HK-2 (cell line): ENCODE data around the gene POU2F2.

Source experiments
- DNase-seq: peaks from one replicate; pipeline ENCODE4 v3.0.0-alpha.2; 2018; ENCODE audit not compliant: unreplicated experiment

The POU2F2 gene

DNA sequence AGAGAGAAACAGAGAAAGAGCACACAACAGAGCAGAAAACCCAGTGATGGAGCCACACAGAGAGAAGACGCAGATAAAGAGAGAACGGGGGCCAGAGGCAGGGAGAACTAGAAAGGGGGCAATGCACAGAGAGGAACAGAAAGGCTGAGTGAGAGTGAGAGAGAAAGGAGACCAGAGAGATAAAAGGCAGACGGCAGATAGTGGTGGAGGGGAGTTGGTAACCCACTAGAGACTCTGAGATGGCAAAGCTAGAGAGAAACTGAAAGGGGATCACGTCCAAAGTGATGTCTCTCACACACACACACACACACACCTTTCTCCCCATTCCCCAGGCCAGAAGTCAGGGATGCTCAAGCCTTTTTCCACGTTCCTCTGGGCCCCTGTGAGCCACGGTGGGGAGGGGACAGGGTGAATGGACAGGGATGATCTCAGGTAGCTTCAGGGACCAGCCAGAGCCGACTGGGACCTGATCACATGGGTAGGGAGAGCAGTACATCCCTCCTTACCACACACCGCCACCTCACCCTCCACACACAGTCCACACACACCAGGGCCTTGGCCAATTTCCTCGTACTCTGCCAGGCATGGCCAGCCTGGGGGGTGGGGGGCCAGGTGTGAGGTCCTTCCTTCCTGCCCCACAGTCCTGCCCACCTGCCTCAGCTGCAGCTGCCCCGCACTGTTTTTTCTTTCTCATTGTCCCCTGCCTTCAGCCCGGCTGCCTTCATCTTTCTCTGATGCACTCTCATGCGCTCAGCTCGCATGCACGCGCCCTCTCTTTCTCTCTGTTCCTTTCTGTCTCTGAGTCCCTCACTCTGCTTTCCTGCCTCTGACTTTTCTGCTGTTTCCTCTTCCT is 22.5 kb upstream of the POU2F2 start:
- no peak for DNase-seq

DNA sequence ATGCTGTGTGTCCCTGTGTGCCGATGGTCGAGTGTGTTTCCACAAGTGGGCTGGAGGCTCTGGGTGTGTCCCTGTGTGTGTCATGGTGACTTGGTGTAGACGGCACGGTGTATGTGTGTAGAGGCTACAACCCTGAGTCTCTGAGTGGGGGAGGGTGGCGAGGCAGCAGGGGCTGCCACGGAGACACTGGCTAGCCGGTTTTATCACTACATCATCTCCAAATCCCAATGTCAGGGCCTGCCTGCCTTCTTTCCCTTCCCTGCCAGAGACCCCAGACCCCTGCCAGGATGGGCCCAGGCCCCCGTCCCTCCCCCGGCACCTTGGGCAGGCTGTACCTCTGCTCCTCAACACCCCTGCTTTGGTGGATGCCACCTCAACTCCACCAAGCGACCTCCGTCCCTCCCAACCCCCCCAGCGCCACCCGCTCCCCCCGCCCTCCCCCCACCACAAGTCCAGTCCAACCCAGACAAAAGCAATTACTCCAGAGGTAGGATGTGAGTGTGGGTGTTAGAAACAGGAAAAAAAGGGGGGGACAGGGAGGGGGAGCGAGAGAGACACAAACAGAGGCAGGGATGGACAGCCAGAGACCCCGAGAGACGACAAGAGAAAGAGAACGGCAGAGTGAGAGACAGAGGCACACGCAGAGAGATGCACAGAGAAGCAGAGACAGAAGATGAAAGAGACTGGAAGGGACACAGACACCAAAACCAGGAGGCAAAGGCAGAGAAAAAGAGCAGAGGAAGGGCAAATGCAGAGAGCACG is 21.6 kb upstream of the POU2F2 start:
- DNase-seq, result no peak

DNA sequence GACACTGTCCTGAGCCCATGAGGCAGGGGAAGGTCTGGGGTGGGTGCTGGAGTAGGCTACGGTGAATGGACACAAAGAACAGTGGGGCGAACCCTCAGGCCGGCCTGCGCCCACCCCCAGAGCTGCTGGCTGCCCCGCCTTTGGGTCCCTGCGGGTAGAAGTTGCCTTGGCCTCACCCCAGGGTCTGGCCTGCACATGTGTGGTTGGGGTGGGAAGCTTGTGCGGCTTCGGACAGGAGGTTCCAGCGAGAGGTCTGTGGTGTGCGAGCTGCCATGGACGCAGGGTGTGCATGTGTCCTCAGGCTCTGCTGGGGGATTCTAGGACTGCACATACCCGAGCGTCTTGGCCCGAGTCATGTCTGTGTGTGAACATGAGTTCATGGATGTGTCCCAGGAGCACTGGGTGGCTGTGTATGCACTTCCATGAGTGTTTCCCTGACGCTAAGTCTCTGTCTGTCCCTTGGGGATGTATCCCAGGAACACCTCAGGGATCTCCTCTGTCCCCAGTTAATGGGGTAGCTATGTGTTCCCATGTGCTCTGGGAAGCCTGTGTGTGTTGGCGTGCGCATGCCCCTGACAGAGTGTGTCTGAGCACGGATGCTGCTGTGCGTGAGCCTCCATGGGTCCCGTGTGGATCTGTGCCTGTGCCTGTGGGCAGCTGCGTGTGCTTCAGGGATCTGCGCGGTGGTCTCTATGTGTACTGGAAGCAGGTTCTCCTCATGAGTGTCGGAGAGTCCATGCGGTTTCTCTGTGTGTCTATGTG is 20.8 kb upstream of the POU2F2 start:
- DNase-seq, result no peak

DNA sequence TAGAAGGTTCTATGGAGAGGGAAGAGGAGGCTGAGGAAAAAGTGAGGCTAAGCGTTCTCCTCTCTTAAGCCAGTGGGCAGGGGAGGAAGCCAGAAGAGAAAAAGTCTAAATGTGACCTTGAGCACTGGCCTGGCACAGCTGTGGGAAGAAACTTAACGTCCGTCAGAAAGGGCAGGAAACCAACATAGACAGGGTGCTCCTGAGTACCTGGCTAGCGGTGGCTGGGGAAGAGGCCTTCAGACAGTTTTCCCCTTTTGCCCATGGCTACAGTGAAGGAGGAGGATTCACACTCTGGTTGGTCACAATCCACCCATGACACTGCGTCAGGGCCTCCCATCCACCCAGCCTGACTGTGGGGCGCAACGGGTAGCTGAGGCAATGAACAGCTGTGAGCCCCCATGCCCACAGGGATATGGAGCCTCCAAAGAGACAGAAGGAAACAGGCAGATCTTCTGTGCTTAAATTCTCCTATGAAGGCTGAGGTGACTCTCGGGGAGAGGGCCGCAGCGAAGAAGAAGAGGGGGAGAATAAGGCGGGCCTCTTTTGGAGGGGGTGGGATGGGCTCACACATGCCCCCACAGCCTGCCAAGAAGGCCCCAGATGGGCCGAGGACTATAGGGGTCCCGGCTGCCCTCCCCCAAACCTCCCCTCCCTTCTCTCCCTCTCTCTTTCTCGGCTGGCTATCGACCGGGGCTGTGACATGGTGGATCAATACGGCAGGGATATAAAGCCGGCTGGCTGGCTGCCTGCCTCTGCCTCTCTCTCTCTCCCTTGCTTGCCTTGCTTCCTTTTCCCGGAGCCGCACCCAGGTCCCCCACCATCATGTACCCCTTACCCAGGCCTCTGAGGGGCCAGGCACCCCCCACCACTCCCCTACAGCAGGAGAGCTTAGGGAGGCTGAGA is 19.8 kb upstream of the POU2F2 start:
- no peak for DNase-seq

DNA sequence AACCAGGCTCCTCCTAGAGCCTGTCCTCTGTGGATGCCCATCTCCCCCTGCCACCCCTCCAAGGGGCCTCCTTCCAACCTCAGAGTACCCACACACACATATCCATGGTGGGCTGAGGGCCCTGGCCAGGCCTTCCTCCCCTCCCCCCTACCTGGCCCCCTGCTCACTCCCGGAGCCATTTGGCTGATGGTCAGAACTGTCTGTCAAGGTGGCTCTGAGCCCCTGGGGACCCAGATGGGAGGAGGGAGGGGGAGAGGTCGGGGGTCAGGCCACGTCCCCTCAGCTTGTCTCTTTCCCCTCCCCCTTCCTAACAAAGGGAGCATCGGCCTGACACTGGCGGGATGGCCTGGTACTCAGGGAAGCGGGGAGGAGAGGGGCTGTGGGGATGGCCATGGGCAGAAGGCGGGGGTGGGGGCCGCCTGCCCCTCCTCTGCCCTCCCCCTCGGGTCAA is 18.7 kb upstream of the POU2F2 start:
- no peak for DNase-seq

DNA sequence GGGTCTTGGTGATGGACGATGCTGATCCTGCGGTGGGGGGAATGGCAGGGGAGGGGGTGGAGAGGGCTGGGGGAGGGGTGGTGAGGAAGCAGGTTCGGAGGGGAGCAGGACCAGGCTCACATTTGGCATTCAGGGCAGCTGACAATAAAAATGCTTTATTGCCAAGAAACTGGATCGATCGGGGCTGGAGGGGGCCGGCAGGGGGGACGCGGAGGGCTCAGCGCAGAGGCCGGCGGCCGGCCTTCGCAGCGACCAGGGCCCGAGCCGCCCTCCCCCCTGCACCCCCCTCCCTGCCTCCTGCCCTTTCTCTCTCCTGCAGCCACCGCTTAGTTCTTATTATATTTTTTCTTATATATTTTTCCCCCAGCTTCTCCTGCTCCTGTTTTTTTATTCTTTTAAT is 18.1 kb upstream of the POU2F2 start:
- DNase-seq, result no peak

DNA sequence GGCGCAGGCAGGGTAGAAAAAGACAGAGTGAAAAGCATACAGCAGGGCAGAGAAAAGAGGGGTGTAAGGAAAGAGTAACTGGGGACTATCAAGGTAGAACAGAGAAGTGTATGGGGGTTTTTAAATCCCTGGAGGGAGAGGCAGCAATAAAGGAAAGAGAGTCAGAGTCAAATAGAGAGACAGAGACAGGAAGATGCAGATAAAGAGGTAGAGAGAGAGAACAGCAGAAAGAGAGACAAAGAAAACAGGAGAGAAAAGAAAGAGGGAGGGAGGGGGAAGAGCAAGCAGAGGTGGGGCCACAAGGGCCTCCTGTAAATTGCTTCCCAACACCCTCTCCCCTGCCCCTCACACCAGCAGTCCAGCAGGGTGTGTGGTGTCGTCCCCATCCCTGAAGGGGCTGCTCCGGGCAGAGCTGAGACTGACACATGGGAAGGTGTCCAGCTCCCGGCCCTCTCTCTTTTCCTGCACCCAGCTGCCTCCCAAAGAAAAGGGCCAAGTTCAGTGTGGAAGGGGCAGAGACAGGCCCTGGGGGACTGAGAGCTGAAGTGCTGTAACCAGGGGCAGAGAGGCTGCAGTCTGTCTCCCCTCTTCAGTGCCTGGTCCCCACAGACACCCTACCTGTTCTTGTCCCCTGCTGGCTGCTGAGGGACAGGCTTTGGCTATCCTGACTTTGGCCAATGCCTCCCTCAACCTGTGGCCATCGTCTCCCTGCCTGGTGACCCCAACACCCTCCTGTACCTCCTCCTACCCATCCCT is 17.4 kb upstream of the POU2F2 start:
- no peak for DNase-seq

DNA sequence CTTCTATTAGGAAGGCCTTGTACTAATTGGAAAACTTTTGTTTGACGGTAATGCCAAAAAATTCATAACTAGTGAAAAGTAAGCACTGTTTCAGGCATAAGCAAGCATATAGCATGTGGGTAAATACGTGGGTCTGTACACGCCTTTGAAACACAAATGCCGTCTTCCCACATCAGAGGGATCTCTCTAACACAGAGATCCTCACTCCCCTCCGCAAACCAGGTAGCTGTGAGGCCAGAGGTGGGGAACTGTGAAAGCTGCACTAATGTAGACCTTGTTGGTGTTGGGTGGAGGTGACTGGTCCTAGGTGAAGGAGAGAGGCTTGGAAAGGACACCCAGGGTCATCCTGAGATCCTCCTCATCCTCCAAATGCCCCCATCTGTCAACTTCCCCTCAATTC is 16.0 kb upstream of the POU2F2 start:
- no peak for DNase-seq

DNA sequence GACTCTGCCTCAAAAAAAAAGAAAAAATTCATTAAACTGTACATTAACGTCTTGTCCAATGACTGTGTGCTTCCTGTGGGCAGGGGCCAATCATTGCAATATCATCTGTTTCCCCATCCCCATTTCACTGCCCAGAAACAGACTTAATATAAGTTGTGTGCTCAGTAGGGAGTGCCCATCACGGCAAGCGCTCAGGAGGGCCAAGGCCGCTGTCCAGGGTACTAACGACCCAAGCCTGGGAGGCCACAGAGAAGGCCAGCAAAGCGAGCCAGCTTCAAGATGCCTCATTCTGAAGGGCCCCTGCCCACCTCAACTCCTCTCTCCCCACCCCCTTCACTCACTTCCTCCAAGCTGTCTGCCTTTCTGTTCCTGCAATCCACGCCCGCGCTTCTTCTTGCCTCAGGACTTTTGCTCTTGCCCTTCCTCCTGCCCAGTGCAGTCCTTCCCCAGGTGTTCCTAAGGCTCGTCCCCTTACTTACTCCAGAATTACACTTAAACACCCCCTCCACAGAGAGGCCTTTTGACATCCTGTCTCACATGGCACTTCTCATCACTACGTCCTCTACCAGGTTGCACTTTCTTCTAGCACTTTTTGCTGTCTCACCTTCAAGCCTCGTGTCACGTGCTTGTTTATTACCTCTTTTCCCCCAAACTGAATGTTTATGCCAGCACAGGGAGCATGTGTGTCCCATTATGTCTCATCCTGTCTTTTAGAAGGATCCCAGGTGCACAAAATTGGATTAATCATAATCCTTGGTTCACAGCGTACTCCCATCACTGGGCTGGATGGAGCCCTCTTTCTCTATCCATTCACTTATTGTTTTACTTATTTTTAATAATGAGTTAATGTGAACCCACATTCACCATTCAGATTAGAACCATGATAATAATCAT is 11.3 kb upstream of the POU2F2 start:
- peak; percentile 41 for DNase-seq

DNA sequence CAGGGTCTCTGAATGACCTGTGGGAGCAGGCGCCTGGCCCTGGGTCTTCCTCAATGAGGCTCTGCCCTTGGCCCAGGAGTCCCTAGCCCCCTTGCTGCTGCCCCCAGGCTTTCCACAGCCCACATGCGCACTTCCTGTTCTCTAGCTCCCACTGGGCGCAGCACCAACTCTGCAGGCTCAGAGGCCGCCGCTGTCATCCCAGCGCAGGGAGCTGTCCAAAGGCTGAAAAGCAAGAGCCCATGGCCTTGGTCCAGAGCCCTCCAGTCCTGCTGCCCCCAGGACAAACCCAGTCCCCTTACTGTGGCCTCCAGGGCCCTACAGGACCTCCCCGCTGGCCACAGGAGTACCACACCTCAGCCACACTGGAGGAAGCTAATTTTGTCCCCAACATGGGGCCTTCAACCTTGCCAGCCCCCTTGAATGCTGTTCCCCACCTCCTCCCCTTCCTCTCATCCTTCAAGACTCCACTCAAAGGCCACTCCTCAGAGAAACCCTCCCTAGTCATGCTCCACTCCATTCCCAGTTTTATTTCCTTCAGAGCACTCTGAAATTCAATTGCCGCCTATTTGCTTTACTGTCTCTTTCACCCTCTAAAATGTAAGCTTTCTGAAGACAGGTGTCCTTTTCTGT is 8.0 kb upstream of the POU2F2 start:
- DNase-seq, result peak; percentile 45

DNA sequence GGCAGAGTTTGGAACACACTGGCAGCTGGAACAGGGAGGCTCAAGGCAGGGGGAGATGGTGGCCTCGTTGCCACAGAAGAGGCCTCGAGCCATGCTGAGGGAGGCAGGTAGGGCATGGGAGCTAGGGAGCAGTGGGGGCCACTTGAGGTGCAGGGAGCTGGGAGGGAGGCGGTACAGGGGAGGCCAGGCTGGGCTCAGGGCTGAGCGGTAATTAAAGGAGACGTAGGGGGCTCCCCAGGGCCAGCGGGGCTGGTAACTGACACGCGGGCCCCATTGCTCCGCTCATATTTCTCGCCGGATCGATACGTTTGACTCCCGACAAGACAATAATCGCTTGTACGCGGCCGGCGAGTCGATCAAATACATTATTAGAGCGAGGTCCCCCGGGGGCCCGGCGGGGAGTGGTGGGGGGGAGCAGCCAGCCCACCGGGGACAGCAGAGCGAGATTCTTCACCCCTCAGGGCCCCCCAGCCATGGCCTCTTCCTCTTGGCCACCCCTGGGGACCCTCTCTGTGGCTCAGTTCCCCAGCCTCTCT is 2.4 kb upstream of the POU2F2 start:
- DNase-seq, result no peak

DNA sequence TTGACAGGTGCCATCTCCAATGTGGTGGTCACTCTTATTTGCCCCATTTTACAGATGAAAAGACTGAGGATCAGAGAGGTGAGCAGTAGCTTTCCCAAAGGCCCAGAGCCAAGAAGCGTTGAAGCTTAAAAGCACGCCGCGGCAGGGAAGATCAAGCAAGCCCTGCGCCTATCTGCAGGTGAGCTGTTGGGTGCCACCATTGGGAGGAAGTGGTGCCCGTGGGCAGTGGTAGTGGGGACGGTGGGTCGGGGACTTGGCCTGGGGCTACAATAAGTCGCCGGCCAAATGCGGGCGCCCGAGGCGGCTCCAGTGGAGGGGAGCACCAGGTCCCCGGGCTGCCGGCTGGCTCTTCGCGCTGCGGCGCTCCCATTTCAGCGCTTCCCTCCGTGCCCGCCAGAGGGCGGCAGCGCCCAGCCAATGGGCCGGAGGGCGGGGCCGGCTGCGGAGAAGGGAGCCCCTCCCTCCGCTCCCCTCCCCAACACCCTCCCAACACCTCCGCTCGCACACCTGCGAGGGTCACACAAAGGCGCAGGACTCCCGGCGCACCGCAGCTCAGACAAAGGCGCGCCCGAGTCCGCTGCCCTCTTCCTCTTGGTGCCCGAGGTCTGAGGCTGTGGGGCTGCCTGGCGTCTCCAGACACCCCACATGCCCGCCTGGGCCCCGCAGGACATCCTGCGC is 744 bp upstream of the POU2F2 start:
- peak; percentile 69 for DNase-seq

DNA sequence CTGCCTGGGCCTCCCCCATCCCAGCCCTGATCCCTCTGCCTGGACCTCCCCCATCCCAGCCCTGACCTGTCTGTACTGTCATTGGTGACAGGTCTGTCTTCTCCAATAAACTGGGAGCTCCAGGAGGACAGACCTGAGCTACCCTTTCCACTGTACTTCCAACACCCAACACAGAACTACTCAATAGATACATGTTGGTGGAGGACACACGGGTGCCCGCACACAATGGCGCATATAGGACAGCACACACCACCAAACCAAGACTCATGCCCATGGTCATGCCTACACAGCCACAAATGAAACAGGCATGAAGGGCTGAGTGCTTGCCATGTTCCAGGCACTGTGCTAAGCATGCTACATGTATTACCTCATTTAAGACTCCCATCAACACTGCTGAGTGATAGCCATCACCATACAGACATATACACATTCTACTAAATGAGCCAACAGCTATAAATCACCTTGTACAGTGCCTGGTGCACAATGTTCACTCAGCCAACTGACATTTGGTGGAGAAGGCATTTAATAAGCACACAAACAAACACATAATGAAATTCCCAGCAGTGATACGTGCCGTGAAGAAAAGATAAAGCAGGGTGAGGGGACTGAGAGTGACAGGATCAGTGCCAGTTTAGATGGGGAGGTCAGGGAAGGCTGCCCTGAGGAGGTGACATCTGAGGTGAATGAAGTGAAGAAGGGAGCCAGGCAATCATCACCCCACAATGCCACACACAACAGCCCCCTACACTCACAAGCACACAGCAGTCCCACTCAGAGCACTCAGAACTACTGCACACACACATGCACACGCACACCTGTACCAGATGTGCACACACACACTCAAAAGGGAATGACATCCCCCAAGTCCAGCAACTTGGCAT is 857 bp downstream of the POU2F2 start:
- DNase-seq, result no peak

DNA sequence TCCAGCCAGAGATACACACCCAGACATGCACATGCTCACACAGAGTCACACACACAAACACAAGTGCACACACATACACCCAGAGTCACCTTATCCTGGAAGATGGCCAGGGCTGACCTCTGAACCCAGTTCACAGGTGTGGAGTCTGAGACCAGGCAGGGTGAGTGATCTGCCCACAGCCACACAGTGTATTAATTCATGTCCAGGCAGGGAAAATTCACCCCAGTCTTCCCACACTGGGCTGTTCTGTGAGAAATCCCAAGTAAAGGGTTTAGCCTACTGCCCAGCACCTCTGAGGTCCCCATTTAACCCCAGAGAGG is 2.0 kb downstream of the POU2F2 start:
- no peak for DNase-seq

DNA sequence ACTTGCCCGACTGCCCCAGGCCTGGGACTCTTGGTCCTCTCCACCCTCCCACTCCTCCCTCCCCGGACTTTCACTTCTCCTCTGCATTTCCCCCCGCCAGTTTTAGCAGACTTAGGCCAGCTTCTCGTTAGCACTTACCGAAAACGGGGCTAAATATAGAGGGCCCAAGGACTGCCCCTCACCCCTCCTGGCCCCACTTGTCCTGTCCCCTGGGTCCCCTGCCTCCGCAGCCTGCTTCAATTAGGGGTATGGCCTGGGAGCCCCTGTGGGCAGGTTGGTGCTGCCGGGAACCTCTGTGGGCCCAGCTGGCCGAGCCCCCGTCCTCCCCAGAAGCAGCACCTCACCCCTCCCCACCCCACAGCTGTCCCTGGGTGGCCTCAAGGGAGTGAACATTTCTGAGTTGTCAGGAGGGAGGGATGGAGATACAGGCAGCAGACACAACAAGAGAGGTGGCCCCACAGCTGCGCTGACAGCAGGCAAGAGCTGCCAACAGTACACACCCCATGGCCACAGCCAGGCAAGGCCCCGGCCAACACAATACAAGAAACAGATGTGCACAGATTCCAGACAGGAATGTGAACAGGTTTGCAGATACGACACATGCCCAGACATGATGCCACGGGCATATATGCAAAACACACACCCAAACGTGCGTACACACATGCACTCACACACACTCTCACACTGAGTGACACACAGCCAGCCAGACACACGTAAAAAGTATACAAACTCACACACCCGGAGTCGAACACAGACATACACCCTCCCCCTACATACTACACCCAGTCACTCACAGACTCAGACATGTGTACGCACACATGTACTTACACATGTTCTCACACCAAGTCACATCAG is 2.6 kb downstream of the POU2F2 start:
- no peak for DNase-seq

DNA sequence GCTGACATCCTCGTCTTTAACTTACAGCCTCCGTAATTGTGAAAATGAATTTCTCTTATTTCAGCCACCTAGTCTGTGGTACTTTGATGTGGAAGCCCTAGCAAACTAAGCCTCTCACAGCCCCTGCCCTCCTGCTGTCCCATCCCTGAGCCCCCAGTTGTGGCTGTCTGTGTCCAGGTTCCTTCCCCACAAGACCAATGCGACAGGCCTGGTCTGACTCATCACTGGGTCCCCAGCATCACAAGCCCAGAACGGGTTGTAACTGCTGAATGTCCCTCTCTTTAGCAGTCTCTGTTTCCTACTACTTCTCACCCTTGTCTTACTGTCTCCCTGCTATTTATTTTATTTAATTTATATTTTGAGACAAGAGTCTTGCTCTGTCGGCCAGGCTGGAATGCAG is 5.7 kb downstream of the POU2F2 start:
- no peak for DNase-seq
